Right lobe of liver (tissue), 4 donors: Measurements from ENCODE around the gene CAMKK2.

Experiments
- CTCF ChIP-seq, 4 donors: fragments of 200-600 bp in 3 of 4; fragments of 450-650 bp in 1 of 4; IDR thresholded peaks; one replicate each; pipeline versions ENCODE4 v1.5.1 to v1.8.0; 2016 to 2022; ENCODE audit warnings: antibody characterized with exemption in 4 of 4, mild to moderate bottlenecking in 2 of 4
- POLR2A ChIP-seq: fragments of 450-650 bp; IDR thresholded peaks from one replicate; pipeline ENCODE4 v1.6.1; 2017; ENCODE audit warnings: antibody characterized with exemption, mild to moderate bottlenecking
- donor health status: DM: no; HTN: no; CAD: no.
- donor health status: DM: no; HTN: no; CAD: no.
- donor health status: DM: no; HTN: yes; CAD: no.

- TF ChIP-seq CTCF (IDR thresholded peaks at IDR 0.05) (no peak), POLR2A (no peak)
Observed at GRCh38 chr12:121295116-121295745, 1.3 kb downstream of the CAMKK2 start.
